ENCODE measurements around the gene AMER3. TPM values are rescaled to one million over a fixed set of nuclear protein-coding genes. Genes with fewer than 3 reads are reported as not detected.

Gene AMER3
- total RNA-seq, 1 experiment from 2014 or later, result not detected

- CTCF ChIA-PET, result interaction anchor here (0.6 kb wide), 1 partner anchor 21 kb away, joined by 3 read pairs; no protein-coding TSS in a partner anchor
- POLR2A ChIA-PET, result no interaction called here
- intact Hi-C loops (cut with micrococcal nuclease; ENCODE audit: unreplicated experiment) (no loop called here), in situ Hi-C loops (cut with HindIII; ENCODE audit: low pct_unique_long_range_greater_than_20kb, low sequenced_read_pairs) (no loop called here)
- Histone ChIP-seq H3K4me3 (ENCODE audit: low read depth in 2 of 2, low read length in 2 of 2) (no peak overlapping the region), H3K9me3 (ENCODE audit: control insufficient read depth, insufficient read depth, low read depth, low read length) (no peaks in the 10 kb centered on the region), H3K27ac (ENCODE audit: low read length) (no peak overlapping the region), H3K36me3 (ENCODE audit: control insufficient read depth, insufficient read depth, low read length) (no peaks in the 10 kb centered on the region), H3K27me3 (ENCODE audit: control insufficient read depth, insufficient read depth, low read length) (peaks cover 5% of the 10 kb centered on the region; the same call in 1 of the 2 replicates), H3K4me1 (ENCODE audit: control insufficient read depth, insufficient read depth, low read length) (no peaks in the 10 kb centered on the region)
- ATAC-seq (no peak), DNase-seq (ENCODE audit: low read depth, low spot score) (no peak)
- no peak for TF ChIP-seq POLR2AphosphoS5 (IDR thresholded peaks at IDR 0.05; ENCODE audit: low read depth, low read length)
- no peak for TF ChIP-seq TCF7L2 (IDR thresholded peaks at IDR 0.05; ENCODE audit: low read depth, low read length)
- TF ChIP-seq SIN3A (IDR thresholded peaks at IDR 0.05; ENCODE audit: borderline replicate concordance, insufficient read depth, low read depth, low read length), result no peak
- TF ChIP-seq, protein P1, sequence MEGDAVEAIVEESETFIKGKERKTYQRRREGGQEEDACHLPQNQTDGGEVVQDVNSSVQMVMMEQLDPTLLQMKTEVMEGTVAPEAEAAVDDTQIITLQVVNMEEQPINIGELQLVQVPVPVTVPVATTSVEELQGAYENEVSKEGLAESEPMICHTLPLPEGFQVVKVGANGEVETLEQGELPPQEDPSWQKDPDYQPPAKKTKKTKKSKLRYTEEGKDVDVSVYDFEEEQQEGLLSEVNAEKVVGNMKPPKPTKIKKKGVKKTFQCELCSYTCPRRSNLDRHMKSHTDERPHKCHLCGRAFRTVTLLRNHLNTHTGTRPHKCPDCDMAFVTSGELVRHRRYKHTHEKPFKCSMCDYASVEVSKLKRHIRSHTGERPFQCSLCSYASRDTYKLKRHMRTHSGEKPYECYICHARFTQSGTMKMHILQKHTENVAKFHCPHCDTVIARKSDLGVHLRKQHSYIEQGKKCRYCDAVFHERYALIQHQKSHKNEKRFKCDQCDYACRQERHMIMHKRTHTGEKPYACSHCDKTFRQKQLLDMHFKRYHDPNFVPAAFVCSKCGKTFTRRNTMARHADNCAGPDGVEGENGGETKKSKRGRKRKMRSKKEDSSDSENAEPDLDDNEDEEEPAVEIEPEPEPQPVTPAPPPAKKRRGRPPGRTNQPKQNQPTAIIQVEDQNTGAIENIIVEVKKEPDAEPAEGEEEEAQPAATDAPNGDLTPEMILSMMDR (IDR thresholded peaks at IDR 0.05), result no peak
- TF ChIP-seq REST (IDR thresholded peaks at IDR 0.05; ENCODE audit: insufficient read depth in 1 of 2, low read depth in 2 of 2, low read length in 1 of 2), result no peak
- BruUV-seq (replicated peaks), result no TSS peak
These were observed 10.8 kb upstream of the AMER3 start for GRCh38 chr2:130744287-130745117.

GRCh38 chr2:130749078-130749477 is 6.3 kb upstream of the AMER3 start:
- H3K4me1 ChIP-seq (ENCODE audit: control insufficient read depth, insufficient read depth, low read length), result no peaks in the 10 kb centered on the region
- intact Hi-C loops (cut with micrococcal nuclease; ENCODE audit: unreplicated experiment) (no loop called here), in situ Hi-C loops (cut with HindIII; ENCODE audit: low pct_unique_long_range_greater_than_20kb, low sequenced_read_pairs) (no loop called here)
- H3K27ac ChIP-seq (ENCODE audit: low read length), result no peak overlapping the region
- no peak for ATAC-seq
- BruUV-seq (replicated peaks), result no TSS peak
- H3K27me3 ChIP-seq (ENCODE audit: control insufficient read depth, insufficient read depth, low read length), result no peaks in the 10 kb centered on the region
- no peaks in the 10 kb centered on the region for H3K9me3 ChIP-seq (ENCODE audit: control insufficient read depth, insufficient read depth, low read depth, low read length)
- no peak overlapping the region for H3K4me3 ChIP-seq (ENCODE audit: low read depth in 2 of 2, low read length in 2 of 2)
- H3K36me3 ChIP-seq (ENCODE audit: control insufficient read depth, insufficient read depth, low read length), result no peaks in the 10 kb centered on the region; the same call in 1 of the 2 replicates
- no peak for DNase-seq (ENCODE audit: low read depth, low spot score)
- ChIA-PET CTCF (no interaction called here), POLR2A (no interaction called here)
- TF ChIP-seq SIN3A (IDR thresholded peaks at IDR 0.05; ENCODE audit: borderline replicate concordance, insufficient read depth, low read depth, low read length) (no peak), REST (IDR thresholded peaks at IDR 0.05; ENCODE audit: insufficient read depth in 1 of 2, low read depth in 2 of 2, low read length in 1 of 2) (no peak), POLR2AphosphoS5 (IDR thresholded peaks at IDR 0.05; ENCODE audit: low read depth, low read length) (no peak), TCF7L2 (IDR thresholded peaks at IDR 0.05; ENCODE audit: low read depth, low read length) (no peak)
- TF ChIP-seq, protein P1 (IDR thresholded peaks at IDR 0.05), result no peak

Measured in Panc1 (cell line).